Gastrocnemius medialis (tissue), 4 donors: ENCODE data around the gene IFIT1B.

Experiments
- CTCF ChIP-seq, 5 experiments: fragments of 450-650 bp in 3 of 5; fragments of 200-600 bp in 2 of 5; sonication (generic) in 2 of 5; IDR thresholded peaks in 4 of 5; conservative IDR thresholded peaks in 1 of 5; 1 replicate in 4 of 5; 2 replicates in 1 of 5; pipeline ENCODE4 v1.5.1; 2016 to 2019; ENCODE audit warnings: antibody characterized with exemption in 5 of 5, mild to moderate bottlenecking in 3 of 5, moderate library complexity in 3 of 5
- POLR2A ChIP-seq, 2 donors: fragments of 450-650 bp; IDR thresholded peaks; one replicate each; pipeline ENCODE4 v1.6.1; 2017; ENCODE audit warnings: antibody characterized with exemption in 2 of 2, mild to moderate bottlenecking in 2 of 2, moderate library complexity in 2 of 2

DNA sequence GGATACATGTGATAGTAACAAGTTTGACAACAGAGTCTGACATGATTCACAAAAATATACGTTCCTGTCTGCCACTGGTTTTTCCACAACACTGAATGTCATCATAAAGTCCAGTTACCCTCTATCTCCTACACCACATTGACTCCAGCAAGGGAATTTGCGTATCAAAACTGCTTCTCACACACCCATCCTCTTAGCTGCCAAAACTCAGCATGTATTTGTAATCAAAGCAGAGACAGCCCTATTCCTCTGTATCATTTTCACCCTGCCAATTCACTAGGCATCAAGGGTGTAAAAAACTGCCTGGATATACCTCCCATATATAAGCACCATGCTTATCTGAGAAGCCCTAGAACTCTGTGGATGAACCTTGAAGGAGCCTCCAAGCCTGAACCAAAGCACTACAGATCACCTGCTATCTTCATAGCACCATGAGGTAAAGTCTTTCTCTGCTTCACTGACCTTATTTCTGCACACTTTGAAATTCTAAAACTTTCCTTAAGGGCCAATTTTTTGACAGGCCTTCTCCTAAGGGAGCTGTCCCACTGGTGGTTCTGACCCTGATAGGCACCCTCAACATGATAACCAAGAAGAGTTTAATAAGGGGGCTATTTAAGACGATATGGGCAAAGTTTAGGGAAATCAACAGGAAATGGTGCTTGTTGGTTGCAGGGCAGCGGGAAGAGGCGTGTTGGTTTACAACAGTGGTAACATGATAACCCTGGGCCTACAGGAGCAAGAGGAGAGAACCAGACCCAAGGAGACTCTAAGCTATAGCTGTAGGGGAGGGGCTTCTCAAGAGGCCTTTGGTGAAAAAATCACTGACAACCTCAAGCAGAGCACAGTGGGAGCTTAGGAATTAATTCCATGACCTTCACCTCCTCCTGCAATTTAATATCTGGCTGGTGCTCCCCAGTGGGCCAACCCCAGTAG, at the start of gene IFIT1B:
- no peak for TF ChIP-seq CTCF (IDR thresholded peaks at IDR 0.05 in 4 of 5, conservative IDR thresholded peaks at IDR 0.05 in 1 of 5)
- no peak for TF ChIP-seq POLR2A (IDR thresholded peaks at IDR 0.05)
